SH-SY5Y (cell line): Measurements from ENCODE around the gene TKTL2.

Experiments used
- GATA2 ChIP-seq: IDR thresholded peaks from 2 replicates; pipeline ENCODE4 v1.6.1; 2011; ENCODE audit warnings: mild to moderate bottlenecking, low read depth, low read length
- GATA3 ChIP-seq: IDR thresholded peaks from 2 replicates; pipeline ENCODE4 v1.6.1; 2011; ENCODE audit warnings: low read depth, mild to moderate bottlenecking, low read length, moderate library complexity

DNA sequence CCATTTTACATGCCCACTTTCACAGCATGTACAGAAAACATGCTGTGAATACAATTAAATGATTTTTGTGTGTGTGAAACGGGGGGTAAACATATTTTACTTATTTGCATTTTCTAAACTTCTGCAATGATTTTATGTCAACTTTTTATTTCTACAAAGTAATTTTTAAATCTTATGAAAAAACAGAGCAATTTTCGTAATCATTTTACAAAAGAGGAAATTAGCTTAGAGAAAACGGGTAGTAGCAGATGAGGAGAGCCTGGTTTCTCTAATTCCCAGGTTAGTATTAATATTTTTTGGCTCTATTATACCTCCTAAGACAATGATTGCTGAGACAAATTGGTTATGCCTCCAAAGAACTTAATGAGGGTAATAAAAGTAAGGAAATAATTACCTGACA lies 3.2 kb downstream of the TKTL2 start:
- TF ChIP-seq GATA2: no peak
- no peak for TF ChIP-seq GATA3
